ENCODE data around the gene CNKSR2. TPM values are rescaled to one million over a fixed set of nuclear protein-coding genes. Genes with fewer than 3 reads are reported as not detected.

Gene CNKSR2
- total and polyA plus RNA-seq, 10 of the 15 experiments (the other 5 are each of a cell fraction or from before 2014, with no cell fraction given), result 0.02 to 0.69 (median 0.18) TPM; not detected in 4

DNA sequence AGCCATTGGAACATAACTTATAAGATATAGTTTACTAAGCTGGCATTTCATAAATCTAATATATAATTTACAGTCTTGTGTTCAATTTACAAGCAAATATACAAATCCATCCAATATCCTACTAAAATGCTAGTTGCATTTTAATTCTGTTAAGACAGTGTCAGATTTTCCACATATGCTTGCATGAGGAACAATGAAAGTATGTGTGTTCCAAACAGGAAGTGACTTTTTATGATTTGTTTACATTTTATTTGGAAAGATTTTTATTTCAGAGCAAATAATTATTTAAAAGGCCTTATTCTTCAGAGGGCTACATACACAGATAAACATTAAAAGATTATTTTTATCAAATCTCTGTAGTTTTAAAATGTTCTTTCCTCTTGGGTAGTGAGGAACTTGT, 153.9 kb downstream of the CNKSR2 start (continued):
- no peak for TF ChIP-seq FOXK2 (IDR thresholded peaks at IDR 0.05)
- no peak for TF ChIP-seq CBX5 (IDR thresholded peaks at IDR 0.05; ENCODE audit: low read depth)
- TF ChIP-seq WRNIP1 (IDR thresholded peaks at IDR 0.05; ENCODE audit: borderline replicate concordance, low read depth, low read length), result no peak
- TF ChIP-seq ZBED1 (IDR thresholded peaks at IDR 0.05; ENCODE audit: borderline replicate concordance), result no peak
- TF ChIP-seq, protein P1, sequence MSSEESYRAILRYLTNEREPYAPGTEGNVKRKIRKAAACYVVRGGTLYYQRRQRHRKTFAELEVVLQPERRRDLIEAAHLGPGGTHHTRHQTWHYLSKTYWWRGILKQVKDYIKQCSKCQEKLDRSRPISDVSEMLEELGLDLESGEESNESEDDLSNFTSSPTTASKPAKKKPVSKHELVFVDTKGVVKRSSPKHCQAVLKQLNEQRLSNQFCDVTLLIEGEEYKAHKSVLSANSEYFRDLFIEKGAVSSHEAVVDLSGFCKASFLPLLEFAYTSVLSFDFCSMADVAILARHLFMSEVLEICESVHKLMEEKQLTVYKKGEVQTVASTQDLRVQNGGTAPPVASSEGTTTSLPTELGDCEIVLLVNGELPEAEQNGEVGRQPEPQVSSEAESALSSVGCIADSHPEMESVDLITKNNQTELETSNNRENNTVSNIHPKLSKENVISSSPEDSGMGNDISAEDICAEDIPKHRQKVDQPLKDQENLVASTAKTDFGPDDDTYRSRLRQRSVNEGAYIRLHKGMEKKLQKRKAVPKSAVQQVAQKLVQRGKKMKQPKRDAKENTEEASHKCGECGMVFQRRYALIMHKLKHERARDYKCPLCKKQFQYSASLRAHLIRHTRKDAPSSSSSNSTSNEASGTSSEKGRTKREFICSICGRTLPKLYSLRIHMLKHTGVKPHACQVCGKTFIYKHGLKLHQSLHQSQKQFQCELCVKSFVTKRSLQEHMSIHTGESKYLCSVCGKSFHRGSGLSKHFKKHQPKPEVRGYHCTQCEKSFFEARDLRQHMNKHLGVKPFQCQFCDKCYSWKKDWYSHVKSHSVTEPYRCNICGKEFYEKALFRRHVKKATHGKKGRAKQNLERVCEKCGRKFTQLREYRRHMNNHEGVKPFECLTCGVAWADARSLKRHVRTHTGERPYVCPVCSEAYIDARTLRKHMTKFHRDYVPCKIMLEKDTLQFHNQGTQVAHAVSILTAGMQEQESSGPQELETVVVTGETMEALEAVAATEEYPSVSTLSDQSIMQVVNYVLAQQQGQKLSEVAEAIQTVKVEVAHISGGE (CRISPR knock-in tag; IDR thresholded peaks at IDR 0.05), result no peak

GRCh38 chrX:21529771-21530170, 155.6 kb downstream of the CNKSR2 start:
- H3K4me1 ChIP-seq (ENCODE audit: control insufficient read depth, insufficient read depth, low read length), result no peaks in the 10 kb centered on the region
- no peak overlapping the region for H3K27ac ChIP-seq (ENCODE audit: control insufficient read depth, insufficient read depth)
- DNase-seq (ENCODE audit: low read depth, low spot score) (no peak), ATAC-seq (no peak), FAIRE-seq (peak; percentile 13)
- in situ Hi-C loops (cut with MboI) (no loop called here), intact Hi-C loops (cut with micrococcal nuclease; ENCODE audit: unreplicated experiment) (no loop called here)
- WGBS (ENCODE audit: insufficient coverage, insufficient replicate concordance, low lambda C conversion rate, missing lambda C conversion rate), result 26% methylated on average over 2 of the region's 2 CpGs
- no peak overlapping the region for H3K4me3 ChIP-seq
- H3K79me2 ChIP-seq (ENCODE audit: control insufficient read depth, insufficient read depth, low read length), result no peaks in the 10 kb centered on the region
- H3K9ac ChIP-seq (ENCODE audit: control insufficient read depth, insufficient read depth, low read length), result no peak overlapping the region
- H3K27me3 ChIP-seq (replicated peaks in 1 of 2; ENCODE audit: control insufficient read depth in 2 of 2, insufficient read depth in 2 of 2, low read length in 1 of 2), result no peaks in the 10 kb centered on the region
- no peaks in the 10 kb centered on the region for H3K36me3 ChIP-seq (ENCODE audit: control insufficient read depth in 2 of 2, insufficient read depth in 2 of 2, low read length in 1 of 2)
- SMC1A ChIA-PET (ENCODE audit: uncharacterized antibody, unreplicated experiment), result no interaction called here
- RAD21 ChIA-PET (ENCODE audit: unreplicated experiment), result no interaction called here
- H2AFZ ChIP-seq (ENCODE audit: control insufficient read depth, low read depth, low read length), result no peak overlapping the region
- POLR2A ChIA-PET, result no interaction called here
- BruUV-seq (replicated peaks), result no TSS peak
- no peak overlapping the region for H3K4me2 ChIP-seq (ENCODE audit: control insufficient read depth, insufficient read depth)
- CTCF ChIA-PET, result no interaction called here
- no peaks in the 10 kb centered on the region for H4K20me1 ChIP-seq (ENCODE audit: control insufficient read depth, insufficient read depth)
- H3K9me3 ChIP-seq (replicated peaks; ENCODE audit: control insufficient read depth, insufficient read depth, low read length), result no peaks in the 10 kb centered on the region
- TF ChIP-seq POU2F2 (IDR thresholded peaks at IDR 0.05; ENCODE audit: borderline replicate concordance, low read depth, low read length) (no peak), NKRF (conservative IDR thresholded peaks at IDR 0.05) (no peak), ZNF217 (IDR thresholded peaks at IDR 0.05) (no peak), RELA (IDR thresholded peaks at IDR 0.05; ENCODE audit: borderline replicate concordance, partially characterized antibody) (no peak), NFYB (IDR thresholded peaks at IDR 0.05; ENCODE audit: insufficient read depth, low read depth, low read length) (no peak), YBX1 (IDR thresholded peaks at IDR 0.05) (no peak), BCL11A (IDR thresholded peaks at IDR 0.05; ENCODE audit: low read depth, low read length) (no peak), KAT2A (conservative IDR thresholded peaks at IDR 0.05; ENCODE audit: control insufficient read depth, low read depth, low read length) (no peak), GABPA (IDR thresholded peaks at IDR 0.05; ENCODE audit: low read depth) (no peak)
- TF ChIP-seq, protein P2, sequence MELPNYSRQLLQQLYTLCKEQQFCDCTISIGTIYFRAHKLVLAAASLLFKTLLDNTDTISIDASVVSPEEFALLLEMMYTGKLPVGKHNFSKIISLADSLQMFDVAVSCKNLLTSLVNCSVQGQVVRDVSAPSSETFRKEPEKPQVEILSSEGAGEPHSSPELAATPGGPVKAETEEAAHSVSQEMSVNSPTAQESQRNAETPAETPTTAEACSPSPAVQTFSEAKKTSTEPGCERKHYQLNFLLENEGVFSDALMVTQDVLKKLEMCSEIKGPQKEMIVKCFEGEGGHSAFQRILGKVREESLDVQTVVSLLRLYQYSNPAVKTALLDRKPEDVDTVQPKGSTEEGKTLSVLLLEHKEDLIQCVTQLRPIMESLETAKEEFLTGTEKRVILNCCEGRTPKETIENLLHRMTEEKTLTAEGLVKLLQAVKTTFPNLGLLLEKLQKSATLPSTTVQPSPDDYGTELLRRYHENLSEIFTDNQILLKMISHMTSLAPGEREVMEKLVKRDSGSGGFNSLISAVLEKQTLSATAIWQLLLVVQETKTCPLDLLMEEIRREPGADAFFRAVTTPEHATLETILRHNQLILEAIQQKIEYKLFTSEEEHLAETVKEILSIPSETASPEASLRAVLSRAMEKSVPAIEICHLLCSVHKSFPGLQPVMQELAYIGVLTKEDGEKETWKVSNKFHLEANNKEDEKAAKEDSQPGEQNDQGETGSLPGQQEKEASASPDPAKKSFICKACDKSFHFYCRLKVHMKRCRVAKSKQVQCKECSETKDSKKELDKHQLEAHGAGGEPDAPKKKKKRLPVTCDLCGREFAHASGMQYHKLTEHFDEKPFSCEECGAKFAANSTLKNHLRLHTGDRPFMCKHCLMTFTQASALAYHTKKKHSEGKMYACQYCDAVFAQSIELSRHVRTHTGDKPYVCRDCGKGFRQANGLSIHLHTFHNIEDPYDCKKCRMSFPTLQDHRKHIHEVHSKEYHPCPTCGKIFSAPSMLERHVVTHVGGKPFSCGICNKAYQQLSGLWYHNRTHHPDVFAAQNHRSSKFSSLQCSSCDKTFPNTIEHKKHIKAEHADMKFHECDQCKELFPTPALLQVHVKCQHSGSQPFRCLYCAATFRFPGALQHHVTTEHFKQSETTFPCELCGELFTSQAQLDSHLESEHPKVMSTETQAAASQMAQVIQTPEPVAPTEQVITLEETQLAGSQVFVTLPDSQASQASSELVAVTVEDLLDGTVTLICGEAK (IDR thresholded peaks at IDR 0.05; ENCODE audit: borderline replicate concordance), result no peak

All from GM12878 (cell line).